Gastrocnemius medialis (tissue), 4 donors: ENCODE data around the gene GSG1L.

Experiments used
- CTCF ChIP-seq, 5 experiments: fragments of 450-650 bp in 3 of 5; fragments of 200-600 bp in 2 of 5; sonication (generic) in 2 of 5; IDR thresholded peaks in 4 of 5; conservative IDR thresholded peaks in 1 of 5; 1 replicate in 4 of 5; 2 replicates in 1 of 5; pipeline ENCODE4 v1.5.1; 2016 to 2019; ENCODE audit warnings: antibody characterized with exemption in 5 of 5, mild to moderate bottlenecking in 3 of 5, moderate library complexity in 3 of 5
- POLR2A ChIP-seq, 2 donors: fragments of 450-650 bp; IDR thresholded peaks; one replicate each; pipeline ENCODE4 v1.6.1; 2017; ENCODE audit warnings: antibody characterized with exemption in 2 of 2, mild to moderate bottlenecking in 2 of 2, moderate library complexity in 2 of 2

GRCh38 chr16:27991876-27992275 lies 71.6 kb downstream of the GSG1L start:
- no peak for TF ChIP-seq CTCF (IDR thresholded peaks at IDR 0.05 in 4 of 5, conservative IDR thresholded peaks at IDR 0.05 in 1 of 5)
- no peak for TF ChIP-seq POLR2A (IDR thresholded peaks at IDR 0.05)
